HEK293 (cell line): Measurements from ENCODE around the gene FZR1.

Experiments used
- AEBP2 ChIP-seq: fragments of 450-650 bp; formaldehyde crosslinking; IDR thresholded peaks from 2 replicates; pipeline ENCODE4 v1.5.1; 2016; ENCODE audit warnings: missing biosample characterization, missing genetic modification characterization, borderline replicate concordance
- BCL11B ChIP-seq: fragments of 450-650 bp; formaldehyde crosslinking; IDR thresholded peaks from 2 replicates; pipeline ENCODE4 v1.5.1; 2016; ENCODE audit warnings: low read depth, missing biosample characterization, missing genetic modification characterization
- CTCF ChIP-seq: fragments of 450-650 bp; formaldehyde crosslinking; IDR thresholded peaks from 2 replicates; pipeline ENCODE4 v1.5.1; 2016; ENCODE audit warnings: missing biosample characterization, missing genetic modification characterization
- GFI1B ChIP-seq: fragments of 450-650 bp; formaldehyde crosslinking; IDR thresholded peaks from 2 replicates; pipeline ENCODE4 v1.5.1; 2016; ENCODE audit warnings: missing biosample characterization, missing genetic modification characterization
- KLF16 ChIP-seq: fragments of 450-650 bp; formaldehyde crosslinking; IDR thresholded peaks from 2 replicates; pipeline ENCODE4 v1.5.1; 2017; ENCODE audit warnings: missing biosample characterization, missing genetic modification characterization
- OSR2 ChIP-seq: fragments of 450-650 bp; formaldehyde crosslinking; IDR thresholded peaks from 2 replicates; pipeline ENCODE4 v1.5.1; 2016; ENCODE audit warnings: missing biosample characterization, missing genetic modification characterization
- REPIN1 ChIP-seq: fragments of 450-650 bp; formaldehyde crosslinking; IDR thresholded peaks from 2 replicates; pipeline ENCODE4 v1.5.1; 2017; ENCODE audit warnings: missing biosample characterization, missing genetic modification characterization, low read depth
- SP7 ChIP-seq: fragments of 450-650 bp; formaldehyde crosslinking; IDR thresholded peaks from 2 replicates; pipeline ENCODE4 v1.5.1; 2016; ENCODE audit warnings: missing biosample characterization, missing genetic modification characterization
- YY1 ChIP-seq: fragments of 450-650 bp; formaldehyde crosslinking; IDR thresholded peaks from 2 replicates; pipeline ENCODE4 v1.5.1; 2018; ENCODE audit warnings: missing biosample characterization, missing genetic modification characterization
- YY2 ChIP-seq: fragments of 450-650 bp; formaldehyde crosslinking; IDR thresholded peaks from 2 replicates; pipeline ENCODE4 v1.5.1; 2016; ENCODE audit warnings: missing biosample characterization, missing genetic modification characterization
- ZBTB10 ChIP-seq: fragments of 450-650 bp; formaldehyde crosslinking; IDR thresholded peaks from 2 replicates; pipeline ENCODE4 v1.5.1; 2016; ENCODE audit warnings: missing biosample characterization, missing genetic modification characterization
- ZBTB20 ChIP-seq: fragments of 450-650 bp; formaldehyde crosslinking; IDR thresholded peaks from 2 replicates; pipeline ENCODE4 v1.5.1; 2016; ENCODE audit warnings: missing biosample characterization, missing genetic modification characterization
- ZFHX2 ChIP-seq: fragments of 450-650 bp; formaldehyde crosslinking; conservative IDR thresholded peaks from 2 replicates; pipeline ENCODE4 v1.5.1; 2016; ENCODE audit warnings: missing biosample characterization, missing genetic modification characterization
- ZFP37 ChIP-seq: fragments of 450-650 bp; formaldehyde crosslinking; IDR thresholded peaks from 2 replicates; pipeline ENCODE4 v1.5.1; 2016; ENCODE audit warnings: missing biosample characterization, missing genetic modification characterization
- ZFP41 ChIP-seq: fragments of 450-650 bp; formaldehyde crosslinking; IDR thresholded peaks from 2 replicates; pipeline ENCODE4 v1.5.1; 2016; ENCODE audit warnings: missing biosample characterization, missing genetic modification characterization, borderline replicate concordance
- ZIC2 ChIP-seq: fragments of 450-650 bp; formaldehyde crosslinking; IDR thresholded peaks from 2 replicates; pipeline ENCODE4 v1.5.1; 2016; ENCODE audit warnings: missing biosample characterization, missing genetic modification characterization
- ZNF133 ChIP-seq: fragments of 450-650 bp; formaldehyde crosslinking; IDR thresholded peaks from 2 replicates; pipeline ENCODE4 v1.5.1; 2016; ENCODE audit warnings: missing biosample characterization, missing genetic modification characterization
- ZNF202 ChIP-seq: fragments of 450-650 bp; formaldehyde crosslinking; IDR thresholded peaks from 2 replicates; pipeline ENCODE4 v1.5.1; 2016; ENCODE audit warnings: missing biosample characterization, missing genetic modification characterization, borderline replicate concordance
- ZNF239 ChIP-seq: fragments of 450-650 bp; formaldehyde crosslinking; IDR thresholded peaks from 2 replicates; pipeline ENCODE4 v1.5.1; 2016; ENCODE audit warnings: missing biosample characterization, missing genetic modification characterization
- ZNF341 ChIP-seq: fragments of 450-650 bp; formaldehyde crosslinking; IDR thresholded peaks from 2 replicates; pipeline ENCODE4; 2016; ENCODE audit warnings: low read depth, missing biosample characterization, missing genetic modification characterization
- ZNF362 ChIP-seq: fragments of 450-650 bp; formaldehyde crosslinking; IDR thresholded peaks from 2 replicates; pipeline ENCODE4 v1.5.1; 2016; ENCODE audit warnings: missing biosample characterization, missing genetic modification characterization
- ZNF501 ChIP-seq: fragments of 450-650 bp; formaldehyde crosslinking; IDR thresholded peaks from 2 replicates; pipeline ENCODE4 v1.5.1; 2016; ENCODE audit warnings: missing biosample characterization, missing genetic modification characterization
- ZNF514 ChIP-seq: fragments of 450-650 bp; formaldehyde crosslinking; IDR thresholded peaks from 2 replicates; pipeline ENCODE4 v1.5.1; 2016; ENCODE audit warnings: missing biosample characterization, missing genetic modification characterization
- ZNF560 ChIP-seq: fragments of 450-650 bp; formaldehyde crosslinking; IDR thresholded peaks from 2 replicates; pipeline ENCODE4 v1.5.1; 2017; ENCODE audit warnings: missing biosample characterization, missing genetic modification characterization, borderline replicate concordance
- ZNF580 ChIP-seq: fragments of 450-650 bp; formaldehyde crosslinking; IDR thresholded peaks from 2 replicates; pipeline ENCODE4 v1.5.1; 2016; ENCODE audit warnings: missing biosample characterization, missing genetic modification characterization
- ZNF645 ChIP-seq: fragments of 450-650 bp; formaldehyde crosslinking; IDR thresholded peaks from 2 replicates; pipeline ENCODE4; 2016; ENCODE audit warnings: missing biosample characterization, missing genetic modification characterization
- ZNF843 ChIP-seq: fragments of 450-650 bp; formaldehyde crosslinking; IDR thresholded peaks from 2 replicates; pipeline ENCODE4 v1.5.1; 2016; ENCODE audit warnings: missing biosample characterization, missing genetic modification characterization
- ZSCAN4 ChIP-seq: fragments of 450-650 bp; formaldehyde crosslinking; IDR thresholded peaks from 2 replicates; pipeline ENCODE4 v1.5.1; 2017; ENCODE audit warnings: missing biosample characterization, missing genetic modification characterization
- ZSCAN5A ChIP-seq: fragments of 450-650 bp; formaldehyde crosslinking; IDR thresholded peaks from 2 replicates; pipeline ENCODE4 v1.5.1; 2016; ENCODE audit warnings: missing biosample characterization, missing genetic modification characterization

Gene FZR1

GRCh38 chr19:3500429-3501101 lies 5.5 kb upstream of the FZR1 start, which contains the start of gene DOHH (continued):
- peak; percentile 92 for TF ChIP-seq SP7
- TF ChIP-seq REPIN1 (tag by site-specific recombination), result no peak
- no peak for TF ChIP-seq ZNF133 (tag by site-specific recombination)
- no peak for TF ChIP-seq ZNF362 (tag by site-specific recombination)
- TF ChIP-seq ZNF202 (tag by site-specific recombination), result no peak
- no peak for TF ChIP-seq ZNF341
- TF ChIP-seq ZNF514 (tag by site-specific recombination), result no peak
- TF ChIP-seq ZBTB20, result peak; percentile 14; the same call in 1 of the 2 replicates
- TF ChIP-seq ZSCAN5A (tag by site-specific recombination), result no peak
- peak; percentile 88 for TF ChIP-seq ZFHX2
- TF ChIP-seq ZIC2 (tag by site-specific recombination), result peak; percentile 84
- TF ChIP-seq CTCF, result no peak
- TF ChIP-seq YY2 (tag by site-specific recombination), result peak; percentile 100
- TF ChIP-seq ZNF239, result no peak
- peak; percentile 69; the same call in 1 of the 2 replicates for TF ChIP-seq ZFP37 (tag by site-specific recombination)
- no peak for TF ChIP-seq ZNF645 (tag by site-specific recombination)
- TF ChIP-seq AEBP2 (tag by site-specific recombination), result no peak
- no peak for TF ChIP-seq ZNF560 (tag by site-specific recombination)
- peak; percentile 98 for TF ChIP-seq YY1 (tag by site-specific recombination)
- peak; percentile 86; the same call in 1 of the 2 replicates for TF ChIP-seq ZNF501 (tag by site-specific recombination)
- no peak for TF ChIP-seq GFI1B (tag by site-specific recombination)
- no peak for TF ChIP-seq ZFP41 (tag by site-specific recombination)
- TF ChIP-seq ZNF580 (tag by site-specific recombination), result peak; percentile 10; the same call in 1 of the 2 replicates
- TF ChIP-seq ZNF843 (tag by site-specific recombination), result peak; percentile 58; the same call in 1 of the 2 replicates
- TF ChIP-seq ZBTB10, result 0 out of 2 replicates have a peak, but pooled peaks have one; percentile 20
- peak; percentile 66; the same call in 1 of the 2 replicates for TF ChIP-seq KLF16 (tag by site-specific recombination)
- peak; percentile 56; the same call in 1 of the 2 replicates for TF ChIP-seq ZSCAN4 (tag by site-specific recombination)
- no peak for TF ChIP-seq BCL11B
- no peak for TF ChIP-seq OSR2 (tag by site-specific recombination)
